ENCODE data around the gene GCK. TPM values are rescaled to one million over a fixed set of nuclear protein-coding genes. Genes with fewer than 3 reads are reported as not detected.

GCK gene
- total and polyA plus RNA-seq, 4 donors: 0.09 to 12.7 (median 0.44) TPM

DNA sequence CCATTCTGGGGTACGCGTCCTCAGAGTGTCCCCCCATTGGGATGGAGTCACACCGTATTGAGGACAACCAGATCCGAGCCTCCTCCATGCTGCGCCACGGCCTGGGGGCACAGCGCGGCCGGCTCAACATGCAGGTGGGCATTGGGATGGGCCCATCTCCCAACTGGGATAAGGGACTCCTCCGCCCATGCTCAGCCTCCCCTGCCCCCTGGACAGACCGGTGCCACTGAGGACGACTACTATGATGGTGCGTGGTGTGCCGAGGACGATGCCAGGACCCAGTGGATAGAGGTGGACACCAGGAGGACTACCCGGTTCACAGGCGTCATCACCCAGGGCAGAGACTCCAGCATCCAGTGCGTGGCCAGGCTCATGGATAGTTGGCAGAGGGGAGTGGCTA is 79.2 kb downstream of the GCK start:
- no peak for DNase-seq (ENCODE audit: low spot score)
- no peak for TF ChIP-seq NR2F2 (IDR thresholded peaks at IDR 0.05)
- TF ChIP-seq FOXA1 (IDR thresholded peaks at IDR 0.05): no peak
- TF ChIP-seq EGR1 (IDR thresholded peaks at IDR 0.05; ENCODE audit: low read depth in 2 of 2): no peak
- TF ChIP-seq, protein P1, sequence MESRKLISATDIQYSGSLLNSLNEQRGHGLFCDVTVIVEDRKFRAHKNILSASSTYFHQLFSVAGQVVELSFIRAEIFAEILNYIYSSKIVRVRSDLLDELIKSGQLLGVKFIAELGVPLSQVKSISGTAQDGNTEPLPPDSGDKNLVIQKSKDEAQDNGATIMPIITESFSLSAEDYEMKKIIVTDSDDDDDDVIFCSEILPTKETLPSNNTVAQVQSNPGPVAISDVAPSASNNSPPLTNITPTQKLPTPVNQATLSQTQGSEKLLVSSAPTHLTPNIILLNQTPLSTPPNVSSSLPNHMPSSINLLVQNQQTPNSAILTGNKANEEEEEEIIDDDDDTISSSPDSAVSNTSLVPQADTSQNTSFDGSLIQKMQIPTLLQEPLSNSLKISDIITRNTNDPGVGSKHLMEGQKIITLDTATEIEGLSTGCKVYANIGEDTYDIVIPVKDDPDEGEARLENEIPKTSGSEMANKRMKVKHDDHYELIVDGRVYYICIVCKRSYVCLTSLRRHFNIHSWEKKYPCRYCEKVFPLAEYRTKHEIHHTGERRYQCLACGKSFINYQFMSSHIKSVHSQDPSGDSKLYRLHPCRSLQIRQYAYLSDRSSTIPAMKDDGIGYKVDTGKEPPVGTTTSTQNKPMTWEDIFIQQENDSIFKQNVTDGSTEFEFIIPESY (IDR thresholded peaks at IDR 0.05): no peak
- Histone ChIP-seq H3K36me3 (ENCODE audit: control insufficient read depth in 4 of 4, insufficient read depth in 3 of 4, low read depth in 1 of 4, low read length in 3 of 4) (peaks cover 0 to 6% (median 1%) of the 10 kb centered on the region in 4 donors), H3K9me3 (ENCODE audit: control insufficient read depth in 4 of 4, low read length in 3 of 4) (no peaks in the 10 kb centered on the region), H3K4me1 (ENCODE audit: control insufficient read depth in 4 of 4, insufficient read depth in 4 of 4, low read length in 3 of 4) (peaks cover 0 to 4% (median 2%) of the 10 kb centered on the region in 4 donors), H3K4me3 (ENCODE audit: low read depth in 1 of 3, low read length in 3 of 3) (no peak overlapping the region), H3K27me3 (ENCODE audit: control insufficient read depth in 4 of 4, insufficient read depth in 4 of 4, low read length in 3 of 4) (no peaks in the 10 kb centered on the region), H3K9ac (ENCODE audit: low read depth in 1 of 2, low read length in 2 of 2) (no peak overlapping the region), H3K27ac (ENCODE audit: low read depth in 1 of 2, low read length in 2 of 2) (no peak overlapping the region)
- WGBS: 94% methylated on average over 18 of the region's 18 CpGs

DNA sequence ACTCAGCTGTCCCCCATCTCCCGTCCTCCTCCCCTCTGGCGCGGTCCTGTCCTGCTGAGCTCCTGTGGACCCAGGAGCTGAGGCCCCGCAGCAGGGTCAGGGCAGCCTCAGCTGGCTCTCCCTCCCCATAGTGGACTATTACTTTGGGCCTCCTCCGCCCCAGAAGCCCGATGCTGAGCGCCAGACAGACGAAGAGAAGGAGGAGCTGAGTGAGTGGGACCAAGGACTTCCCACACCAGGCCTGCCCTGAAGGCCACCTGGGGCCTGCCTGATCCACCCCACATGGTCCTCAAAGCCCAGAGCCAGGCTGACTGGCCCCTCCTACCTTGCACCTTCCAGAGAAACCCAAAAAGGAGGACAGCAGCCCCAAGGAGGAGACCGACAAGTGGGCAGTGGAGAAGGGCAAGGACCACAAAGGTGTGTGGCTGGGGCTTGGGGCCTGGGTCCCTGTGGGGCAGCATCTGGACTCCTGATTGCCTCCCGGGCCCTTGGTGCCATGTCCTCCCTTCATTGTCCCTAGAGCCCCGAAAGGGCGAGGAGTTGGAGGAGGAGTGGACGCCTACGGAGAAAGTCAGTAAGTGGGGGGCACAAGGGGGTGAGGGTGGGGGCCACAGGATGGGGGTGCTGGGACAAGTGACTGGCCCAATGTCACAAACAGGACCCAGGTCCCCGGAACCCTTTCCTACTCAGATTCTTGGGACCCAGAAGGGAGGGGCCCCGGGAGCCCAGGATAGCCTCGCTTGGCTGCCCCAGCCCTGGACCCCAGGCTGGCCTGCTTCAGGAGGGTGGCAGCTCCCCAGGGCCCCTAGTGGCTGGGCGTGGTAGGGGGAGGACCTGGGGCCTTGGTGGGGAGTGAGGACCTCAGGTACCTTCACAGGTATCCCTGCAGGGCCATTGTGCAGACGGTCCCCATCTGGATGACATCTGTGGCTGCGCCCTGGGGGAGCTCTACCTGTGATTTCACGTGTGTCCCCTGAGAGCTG is 80.2 kb downstream of the GCK start:
- TF ChIP-seq RXRA (IDR thresholded peaks at IDR 0.05) (no peak), HNF4G (IDR thresholded peaks at IDR 0.05) (no peak), SP1 (IDR thresholded peaks at IDR 0.05) (no peak), FOXA2 (IDR thresholded peaks at IDR 0.05) (no peak)
- TF ChIP-seq, protein P2, sequence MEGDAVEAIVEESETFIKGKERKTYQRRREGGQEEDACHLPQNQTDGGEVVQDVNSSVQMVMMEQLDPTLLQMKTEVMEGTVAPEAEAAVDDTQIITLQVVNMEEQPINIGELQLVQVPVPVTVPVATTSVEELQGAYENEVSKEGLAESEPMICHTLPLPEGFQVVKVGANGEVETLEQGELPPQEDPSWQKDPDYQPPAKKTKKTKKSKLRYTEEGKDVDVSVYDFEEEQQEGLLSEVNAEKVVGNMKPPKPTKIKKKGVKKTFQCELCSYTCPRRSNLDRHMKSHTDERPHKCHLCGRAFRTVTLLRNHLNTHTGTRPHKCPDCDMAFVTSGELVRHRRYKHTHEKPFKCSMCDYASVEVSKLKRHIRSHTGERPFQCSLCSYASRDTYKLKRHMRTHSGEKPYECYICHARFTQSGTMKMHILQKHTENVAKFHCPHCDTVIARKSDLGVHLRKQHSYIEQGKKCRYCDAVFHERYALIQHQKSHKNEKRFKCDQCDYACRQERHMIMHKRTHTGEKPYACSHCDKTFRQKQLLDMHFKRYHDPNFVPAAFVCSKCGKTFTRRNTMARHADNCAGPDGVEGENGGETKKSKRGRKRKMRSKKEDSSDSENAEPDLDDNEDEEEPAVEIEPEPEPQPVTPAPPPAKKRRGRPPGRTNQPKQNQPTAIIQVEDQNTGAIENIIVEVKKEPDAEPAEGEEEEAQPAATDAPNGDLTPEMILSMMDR (IDR thresholded peaks at IDR 0.05; ENCODE audit: low read depth, low read length, missing input control): no peak
- no peak overlapping the region for H3K27ac ChIP-seq (ENCODE audit: low read depth in 1 of 2, low read length in 2 of 2)
- no peaks in the 10 kb centered on the region for H3K36me3 ChIP-seq (ENCODE audit: control insufficient read depth in 4 of 4, insufficient read depth in 3 of 4, low read depth in 1 of 4, low read length in 3 of 4)
- no peak for DNase-seq (ENCODE audit: low spot score)
- no peaks in the 10 kb centered on the region for H3K9me3 ChIP-seq (ENCODE audit: control insufficient read depth in 4 of 4, low read length in 3 of 4)
- no peak overlapping the region for H3K4me3 ChIP-seq (ENCODE audit: low read depth in 1 of 3, low read length in 3 of 3)
- WGBS: 90% methylated on average over 21 of the region's 21 CpGs
- H3K4me1 ChIP-seq (ENCODE audit: control insufficient read depth in 4 of 4, insufficient read depth in 4 of 4, low read length in 3 of 4): peaks cover 0 to 7% (median 4%) of the 10 kb centered on the region in 4 donors
- no peaks in the 10 kb centered on the region for H3K27me3 ChIP-seq (ENCODE audit: control insufficient read depth in 4 of 4, insufficient read depth in 4 of 4, low read length in 3 of 4)
- no peak overlapping the region for H3K9ac ChIP-seq (ENCODE audit: low read depth in 1 of 2, low read length in 2 of 2)

DNA sequence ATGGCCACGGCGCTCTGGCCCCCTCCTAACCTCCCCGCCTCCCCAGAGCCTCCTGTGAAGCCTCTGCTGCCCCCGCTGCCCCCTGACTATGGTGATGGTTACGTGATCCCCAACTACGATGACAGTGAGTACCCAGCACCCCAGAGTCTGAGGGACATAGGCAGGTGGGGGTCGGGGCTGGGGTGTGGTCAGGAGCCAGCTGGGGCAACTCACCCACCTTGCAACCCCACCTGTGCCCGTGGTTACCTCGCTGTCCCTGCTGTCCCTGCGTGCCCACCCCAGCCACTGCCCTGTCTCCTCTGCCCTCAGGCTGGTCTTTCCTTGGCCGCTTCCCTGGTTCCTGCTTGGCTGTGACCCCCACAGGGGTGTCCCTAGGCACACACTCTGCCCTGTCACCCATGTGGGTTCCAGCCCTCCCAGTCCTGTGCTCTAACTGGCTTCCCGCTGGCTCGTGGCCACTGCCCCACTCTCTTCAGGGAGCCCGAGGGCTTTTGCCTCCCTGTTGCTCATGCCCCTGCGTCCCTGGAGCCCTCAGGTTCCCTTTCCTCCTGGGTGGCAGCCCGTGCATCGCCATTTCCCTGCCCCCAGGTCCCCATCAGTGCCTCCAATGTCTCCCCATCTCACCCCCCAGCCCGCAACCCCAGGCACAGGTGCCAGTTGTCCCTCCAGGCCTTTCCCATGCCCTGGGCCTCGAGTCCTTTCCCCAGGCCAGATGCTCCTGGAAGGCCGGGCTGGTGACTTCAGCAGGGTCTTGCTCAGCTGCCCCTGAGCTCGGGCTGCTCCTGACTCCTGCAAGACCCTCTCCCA is 81.1 kb downstream of the GCK start:
- WGBS: 91% methylated on average over 21 of the region's 21 CpGs
- Histone ChIP-seq H3K9ac (ENCODE audit: low read depth in 1 of 2, low read length in 2 of 2) (no peak overlapping the region), H3K27me3 (ENCODE audit: control insufficient read depth in 4 of 4, insufficient read depth in 4 of 4, low read length in 3 of 4) (no peaks in the 10 kb centered on the region), H3K9me3 (ENCODE audit: control insufficient read depth in 4 of 4, low read length in 3 of 4) (no peaks in the 10 kb centered on the region), H3K27ac (ENCODE audit: low read depth in 1 of 2, low read length in 2 of 2) (no peak overlapping the region), H3K4me3 (ENCODE audit: low read depth in 1 of 3, low read length in 3 of 3) (no peak overlapping the region), H3K4me1 (ENCODE audit: control insufficient read depth in 4 of 4, insufficient read depth in 4 of 4, low read length in 3 of 4) (peaks cover 0 to 7% (median 4%) of the 10 kb centered on the region in 4 donors), H3K36me3 (ENCODE audit: control insufficient read depth in 4 of 4, insufficient read depth in 3 of 4, low read depth in 1 of 4, low read length in 3 of 4) (no peaks in the 10 kb centered on the region)
- no peak for TF ChIP-seq YY1 (IDR thresholded peaks at IDR 0.05)
- TF ChIP-seq, protein P3, sequence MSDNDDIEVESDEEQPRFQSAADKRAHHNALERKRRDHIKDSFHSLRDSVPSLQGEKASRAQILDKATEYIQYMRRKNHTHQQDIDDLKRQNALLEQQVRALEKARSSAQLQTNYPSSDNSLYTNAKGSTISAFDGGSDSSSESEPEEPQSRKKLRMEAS (IDR thresholded peaks at IDR 0.05): no peak
- no peak for DNase-seq (ENCODE audit: low spot score)
